PC-9 (cell line): ENCODE measurements around the gene ZNF385B. TPM values are rescaled to one million over a fixed set of nuclear protein-coding genes. Genes with fewer than 3 reads are reported as not detected.

Experiments
- BruUV-seq: library from RNA; stranded (reverse); fragments of 400-500 nt; replicated peaks from 2 replicates; lab custom pipeline; 2021; lab: Mats Ljungman, UMichigan
- CTCF ChIA-PET: fragments of 300-600 bp; sonication (Branson Sonifier 250); formaldehyde crosslinking; loops from one replicate; lab custom pipeline; 2022; ENCODE audit warnings: antibody characterized with exemption; lab: Charles Lee
- POLR2A ChIA-PET: fragments of 300-600 bp; sonication (Branson Sonifier 250); formaldehyde crosslinking; loops from one replicate; lab custom pipeline; 2022; ENCODE audit warnings: antibody characterized with exemption; ENCODE audit not compliant: unreplicated experiment; lab: Charles Lee
- DNase-seq, 2 experiments: peaks; one replicate each; pipeline versions ENCODE4 v3.0.0 to v3.0.0-alpha.2; 2015 to 2022; ENCODE audit warnings: mixed read lengths in 1 of 2
- H2AFZ ChIP-seq: fragments of 200-600 bp; sonication (generic); 2 replicates; pipeline ENCODE4 v1.8.1; 2017; ENCODE audit warnings: antibody characterized with exemption
- H3F3A ChIP-seq: fragments of 200-600 bp; sonication (generic); 2 replicates; pipeline ENCODE4 v1.8.1; 2017; ENCODE audit warnings: antibody characterized with exemption, mild to moderate bottlenecking, low read depth; ENCODE audit not compliant: insufficient read depth
- H3K27ac ChIP-seq: fragments of 200-600 bp; sonication (generic); 2 replicates; pipeline ENCODE4 v1.6.1; 2016; ENCODE audit warnings: mixed run types
- H3K27me3 ChIP-seq: fragments of 200-600 bp; sonication (generic); 2 replicates; pipeline ENCODE4 v1.6.1; 2016; ENCODE audit warnings: low read depth, mixed run types; ENCODE audit not compliant: insufficient read depth
- H3K36me3 ChIP-seq: fragments of 200-600 bp; sonication (generic); 2 replicates; pipeline ENCODE4 v1.6.1; 2016; ENCODE audit warnings: low read depth, mixed run types
- H3K4me1 ChIP-seq: fragments of 200-600 bp; sonication (generic); replicated peaks from 2 replicates; pipeline ENCODE4 v1.6.1; 2016; ENCODE audit warnings: mixed run types; ENCODE audit not compliant: insufficient read depth
- H3K4me2 ChIP-seq: fragments of 200-600 bp; sonication (generic); 2 replicates; pipeline ENCODE4 v1.6.1; 2017; ENCODE audit warnings: mixed run types
- H3K4me3 ChIP-seq: fragments of 200-600 bp; sonication (generic); 2 replicates; pipeline ENCODE4 v1.6.1; 2016; ENCODE audit warnings: mixed run types
- H3K79me2 ChIP-seq: fragments of 200-600 bp; sonication (generic); 2 replicates; pipeline ENCODE4 v1.6.1; 2017; ENCODE audit warnings: low read depth, mixed run types
- H3K9me2 ChIP-seq: fragments of 200-600 bp; sonication (generic); 2 replicates; pipeline ENCODE4 v1.8.1; 2017; ENCODE audit warnings: mild to moderate bottlenecking; ENCODE audit not compliant: insufficient read depth
- H3K9me3 ChIP-seq: fragments of 200-600 bp; sonication (generic); 2 replicates; pipeline ENCODE4 v1.8.1; 2016; ENCODE audit warnings: low read depth; ENCODE audit not compliant: insufficient read depth
- H4K20me1 ChIP-seq: fragments of 200-600 bp; sonication (generic); 2 replicates; pipeline ENCODE4 v1.8.1; 2017; ENCODE audit not compliant: insufficient read depth
- CTCF ChIP-seq: fragments of 200-600 bp; sonication (generic); conservative IDR thresholded peaks from 2 replicates; pipeline ENCODE4 v1.6.1; 2017; ENCODE audit warnings: mixed run types, antibody characterized with exemption, mild to moderate bottlenecking, moderate library complexity
- EZH2 ChIP-seq: fragments of 200-600 bp; sonication (generic); IDR thresholded peaks from 2 replicates; pipeline ENCODE4 v1.8.0; 2017; ENCODE audit warnings: antibody characterized with exemption, low read depth
- intact Hi-C: fragments of 100-400 bp; cut with micrococcal nuclease; formaldehyde crosslinking; loops from one replicate; pipeline ENCODE4 v1.10.0; 2022; ENCODE audit not compliant: unreplicated experiment
- total RNA-seq: library from RNA; stranded (reverse); gene quantifications from 2 replicates; pipeline ENCODE4 v1.2.3, GENCODE V29; 2021

The ZNF385B gene
- total RNA-seq, 1 experiment from 2014 or later, result 4.1 TPM

GRCh38 chr2:179614121-179614520 is 247.3 kb downstream of the ZNF385B start:
- ChIA-PET POLR2A (interaction anchor here (0.6 kb wide), 1 partner anchor 125 kb away, joined by 6 read pairs; no protein-coding TSS in a partner anchor), CTCF (no interaction called here)
- no peak for DNase-seq
- no peak overlapping the region for H3K27ac ChIP-seq
- intact Hi-C loops, result loop anchor here (1.0 to 5.0 kb wide), 4 partner anchors 18 to 157 kb away; no protein-coding TSS in a partner anchor
- H3F3A ChIP-seq, result no peaks in the 10 kb centered on the region
- H3K4me1 ChIP-seq, result no peaks in the 10 kb centered on the region
- H3K4me2 ChIP-seq, result no peak overlapping the region
- no peaks in the 10 kb centered on the region for H4K20me1 ChIP-seq
- H3K79me2 ChIP-seq, result no peaks in the 10 kb centered on the region
- H3K27me3 ChIP-seq, result no peaks in the 10 kb centered on the region
- H3K9me3 ChIP-seq, result no peaks in the 10 kb centered on the region
- no TSS peak for BruUV-seq
- TF ChIP-seq CTCF, result no peak
- TF ChIP-seq EZH2, result no peak
- no peaks in the 10 kb centered on the region for H3K36me3 ChIP-seq
- 0 out of 2 replicates have a peak, but pooled peaks cover 2% of the 10 kb centered on the region for H3K9me2 ChIP-seq
- no peak overlapping the region for H2AFZ ChIP-seq
- H3K4me3 ChIP-seq, result no peak overlapping the region

GRCh38 chr2:179613701-179614100 is 247.7 kb downstream of the ZNF385B start:
- Histone ChIP-seq H3K27ac (no peak overlapping the region), H3K9me3 (no peaks in the 10 kb centered on the region), H2AFZ (no peak overlapping the region), H4K20me1 (no peaks in the 10 kb centered on the region), H3K4me2 (no peak overlapping the region), H3K79me2 (no peaks in the 10 kb centered on the region), H3F3A (no peaks in the 10 kb centered on the region), H3K4me3 (no peak overlapping the region), H3K27me3 (no peaks in the 10 kb centered on the region), H3K36me3 (no peaks in the 10 kb centered on the region), H3K9me2 (0 out of 2 replicates have a peak, but pooled peaks cover 3% of the 10 kb centered on the region), H3K4me1 (no peaks in the 10 kb centered on the region)
- peak in 1 of 2 experiments; percentile 62 for DNase-seq
- no TSS peak for BruUV-seq
- ChIA-PET CTCF (interaction anchor here (0.6 kb wide), 1 partner anchor 171 kb away, joined by 3 read pairs; no protein-coding TSS in a partner anchor), POLR2A (interaction anchor here (0.6 to 0.7 kb wide), 4 partner anchors 95 to 135 kb away, joined by 3 to 6 read pairs (median 5); no protein-coding TSS in a partner anchor)
- TF ChIP-seq CTCF (no peak), EZH2 (no peak)
- intact Hi-C loops, result loop anchor here (1.0 to 5.0 kb wide), 4 partner anchors 17 to 156 kb away; no protein-coding TSS in a partner anchor

- no peaks in the 10 kb centered on the region for H3K27me3 ChIP-seq
- DNase-seq, result no peak
- TF ChIP-seq CTCF (no peak), EZH2 (no peak)
- no TSS peak for BruUV-seq
- H3K79me2 ChIP-seq, result no peaks in the 10 kb centered on the region
- no peak overlapping the region for H2AFZ ChIP-seq
- intact Hi-C loops, result loop anchor here (5.0 kb wide), 1 partner anchor 156 kb away; no protein-coding TSS in a partner anchor
- POLR2A ChIA-PET, result interaction anchor here (0.5 to 0.7 kb wide), 4 partner anchors 18 to 136 kb away, joined by 3 to 5 read pairs (median 5); no protein-coding TSS in a partner anchor
- H3F3A ChIP-seq, result no peaks in the 10 kb centered on the region
- no peaks in the 10 kb centered on the region for H3K9me3 ChIP-seq
- no peak overlapping the region for H3K4me2 ChIP-seq
- H3K27ac ChIP-seq, result no peak overlapping the region
- H3K36me3 ChIP-seq, result no peaks in the 10 kb centered on the region
- H4K20me1 ChIP-seq, result no peaks in the 10 kb centered on the region
- no peaks in the 10 kb centered on the region for H3K4me1 ChIP-seq
- CTCF ChIA-PET, result interaction anchor here (0.6 kb wide), 1 partner anchor 170 kb away, joined by 3 read pairs; no protein-coding TSS in a partner anchor
- no peak overlapping the region for H3K4me3 ChIP-seq
- 0 out of 2 replicates have a peak, but pooled peaks cover 3% of the 10 kb centered on the region for H3K9me2 ChIP-seq
Observed at GRCh38 chr2:179613299-179613651, 248.1 kb downstream of the ZNF385B start.
